IPS-NIHi7 (cell line): ENCODE results near the gene AGPS.
A peak's percentile ranks its signal among the peaks of the same experiment; 100 is the strongest.
"Not testable (repeated sequence)": the region's sequence is repeated elsewhere in the genome, so short reads cannot be mapped to it uniquely, and the experiment has no call there.

Experiments
- DNase-seq: peaks from one replicate; pipeline ENCODE4 v3.0.0; 2012; ENCODE audit warnings: mixed read lengths; ENCODE audit errors: extremely low spot score

The AGPS gene

GRCh38 chr2:177392373-177393202 lies at the start of gene AGPS:
Gene AGPS (plus strand): TSS chr2:177392773. CDS start chr2:177392790, 17 bp downstream.
- peak; percentile 87 for DNase-seq

DNA sequence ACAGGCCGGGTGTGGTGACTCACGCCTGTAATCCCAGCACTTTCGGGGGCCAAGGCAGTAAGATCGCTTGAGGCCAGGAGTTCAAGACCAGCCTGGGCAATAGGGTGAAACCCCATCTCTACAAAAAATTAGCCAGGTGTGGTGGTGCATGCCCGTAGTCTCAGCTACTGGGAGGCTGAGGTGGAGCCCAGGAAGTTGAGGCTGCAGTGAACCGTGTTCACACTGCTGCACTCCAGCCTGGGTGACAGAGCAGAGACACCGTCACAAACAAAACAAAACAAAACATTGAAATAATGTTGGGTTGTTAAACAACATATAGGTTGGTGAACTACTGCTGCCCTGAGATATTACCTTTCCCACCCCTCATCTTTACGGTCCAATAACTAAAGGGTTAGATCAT lies 48.8 kb upstream of the AGPS start:
- DNase-seq: no peak

GRCh38 chr2:177344316-177344715 lies 48.3 kb upstream of the AGPS start:
- DNase-seq: no peak

DNA sequence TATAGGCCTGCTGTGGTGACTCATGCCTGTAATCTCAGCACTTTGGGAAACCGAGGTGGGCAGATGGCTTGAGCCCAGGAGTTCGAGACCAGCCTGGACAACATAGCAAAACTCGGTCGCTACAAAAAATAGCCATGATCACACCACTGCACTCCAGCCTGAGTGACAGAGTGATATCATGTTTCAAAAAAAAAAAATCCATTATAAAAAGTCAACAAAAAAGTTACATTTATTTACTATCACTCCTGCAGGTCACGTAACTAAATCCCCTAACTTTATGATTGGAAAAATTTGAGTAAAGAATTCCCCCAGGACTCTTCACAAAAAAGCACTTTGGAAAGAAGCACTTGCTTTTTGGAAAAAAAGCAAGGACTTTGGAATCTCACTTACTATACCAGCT lies 46.4 kb upstream of the AGPS start:
- DNase-seq: no peak

DNA sequence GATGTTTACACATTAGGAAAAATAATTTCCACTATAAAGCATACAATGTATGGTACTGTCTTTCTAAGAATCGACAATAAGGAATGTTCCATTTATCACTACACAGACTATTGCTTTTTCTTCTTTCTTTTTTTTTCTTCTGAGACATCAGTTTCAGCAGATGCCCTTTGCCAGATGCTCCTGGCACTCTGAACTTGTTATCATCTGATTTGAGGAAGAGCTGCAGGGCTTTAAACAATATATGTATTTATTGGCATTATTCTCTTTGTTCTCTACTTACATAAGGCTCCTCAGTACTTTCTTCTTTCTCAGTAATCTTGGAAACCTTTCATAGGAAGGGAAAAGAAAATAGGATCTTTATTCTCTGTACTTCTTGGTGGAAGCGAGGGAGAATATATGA lies 45.0 kb upstream of the AGPS start:
- DNase-seq: no peak

DNA sequence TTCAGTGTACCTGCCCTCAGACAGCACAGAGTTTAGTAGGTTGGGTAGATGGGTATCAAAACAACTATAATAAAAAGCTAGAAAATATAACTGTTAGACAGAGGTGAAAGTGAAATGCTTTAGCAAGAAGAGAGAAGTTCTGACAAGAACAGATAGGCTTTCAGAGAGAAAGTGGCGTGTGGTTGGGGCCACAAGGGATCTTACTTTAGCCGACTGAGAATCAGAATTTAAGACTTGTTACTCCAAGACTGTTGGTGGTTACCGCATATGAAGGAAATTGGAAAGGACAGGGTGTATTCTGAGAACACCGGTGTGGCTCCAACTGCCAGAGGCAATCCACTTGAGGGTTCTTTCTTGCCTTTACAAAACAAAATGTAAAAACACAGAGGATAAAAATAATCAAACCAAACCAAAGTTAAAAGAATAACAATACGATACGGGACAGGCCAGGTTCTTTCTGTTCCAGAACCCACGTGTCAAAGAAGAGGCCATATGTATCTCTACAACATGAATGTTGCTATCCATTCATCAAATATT lies 44.4 kb upstream of the AGPS start:
- no peak for DNase-seq

- DNase-seq: no peak
Observed at GRCh38 chr2:177348733-177349693, 43.6 kb upstream of the AGPS start.

- DNase-seq: not testable (repeated sequence)
Observed at GRCh38 chr2:177350624-177351023, 41.9 kb upstream of the AGPS start.

DNA sequence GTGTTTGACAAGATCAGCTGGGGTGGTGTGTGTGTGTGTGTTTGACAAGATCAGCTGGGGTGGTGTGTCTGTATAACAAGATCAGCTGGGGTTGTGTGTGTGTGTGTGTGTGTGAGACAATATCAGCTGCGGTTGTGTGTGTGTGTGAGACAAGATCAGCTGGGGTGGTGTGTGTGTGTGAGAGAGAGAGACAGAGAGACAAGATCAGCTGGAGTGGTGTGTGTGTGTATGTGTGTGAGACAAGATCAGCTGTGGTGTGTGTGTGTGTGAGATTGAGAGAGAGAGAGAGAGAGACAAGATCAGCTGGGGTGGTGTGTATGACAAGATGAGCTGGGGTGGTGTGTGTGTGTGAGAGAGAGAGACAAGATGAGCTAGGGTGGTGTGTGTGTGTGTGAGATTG lies 41.5 kb upstream of the AGPS start:
- not testable (repeated sequence) for DNase-seq

DNA sequence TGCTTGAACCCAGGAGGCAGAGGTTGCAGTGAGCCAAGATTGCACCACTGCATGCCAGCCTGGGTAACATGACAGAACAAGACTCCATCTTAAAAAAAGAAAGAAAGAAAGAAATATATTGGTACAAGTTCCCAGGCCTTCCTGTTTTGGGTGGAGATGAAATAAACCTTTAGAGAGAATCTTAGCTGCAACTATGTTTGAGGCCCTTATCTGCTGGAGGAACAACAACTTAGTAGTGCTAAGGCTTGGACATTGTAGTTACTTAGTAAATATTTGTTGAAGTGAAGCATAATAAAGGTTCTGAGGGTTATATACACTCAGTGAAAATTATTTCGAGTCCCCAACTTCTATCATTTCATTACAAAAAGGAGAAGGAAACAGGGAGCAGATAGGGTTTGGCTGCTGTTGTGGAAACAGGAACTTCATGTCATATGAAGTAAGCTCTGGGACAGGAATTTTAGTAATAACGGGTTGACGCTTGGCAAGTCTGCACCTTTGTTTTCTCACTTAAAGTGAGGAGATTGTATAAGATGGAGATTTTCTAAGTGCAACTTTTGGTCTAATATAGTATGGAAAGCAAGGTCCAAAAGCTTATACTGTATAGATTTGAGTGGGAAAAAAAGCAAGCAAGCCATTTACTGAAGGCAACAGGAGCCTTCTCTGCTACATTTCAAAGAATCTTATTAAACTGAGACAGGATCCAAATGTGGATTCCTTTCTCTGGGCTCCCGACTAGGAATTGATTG lies 40.0 kb upstream of the AGPS start:
- DNase-seq: no peak

DNA sequence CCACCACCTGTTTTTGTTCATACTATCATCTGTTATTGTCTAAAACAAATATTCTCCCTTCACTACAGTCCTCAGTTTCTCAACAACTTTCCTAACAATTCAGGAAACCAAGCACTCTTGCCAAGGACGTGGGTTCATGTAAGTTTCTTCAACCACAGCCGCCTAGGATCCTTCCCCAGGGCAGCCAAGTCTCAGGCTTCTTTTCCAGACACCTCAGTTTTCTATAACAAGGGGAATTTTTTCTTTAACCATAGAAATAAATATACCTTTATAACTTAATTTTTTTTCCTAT lies 39.4 kb upstream of the AGPS start:
- no peak for DNase-seq

DNA sequence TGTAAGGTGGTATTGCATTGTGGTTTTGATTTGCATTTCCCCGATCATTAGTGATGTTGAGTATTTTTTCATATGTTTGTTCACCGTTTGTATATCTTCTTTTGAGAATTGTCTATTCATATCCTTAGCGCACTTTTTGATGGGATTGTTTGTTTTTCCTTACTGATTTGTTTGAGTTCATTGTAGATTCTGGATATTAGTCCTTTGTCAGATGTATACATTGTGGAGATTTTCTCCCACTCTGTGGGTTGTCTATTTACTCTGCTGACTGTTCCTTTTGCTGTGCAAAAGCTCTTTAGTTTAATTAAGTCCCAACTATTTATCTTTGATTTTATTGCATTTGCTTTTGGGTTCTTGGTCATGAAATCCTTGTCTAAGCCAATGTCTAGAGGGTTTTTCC lies 38.0 kb upstream of the AGPS start:
- DNase-seq: not testable (repeated sequence)

DNA sequence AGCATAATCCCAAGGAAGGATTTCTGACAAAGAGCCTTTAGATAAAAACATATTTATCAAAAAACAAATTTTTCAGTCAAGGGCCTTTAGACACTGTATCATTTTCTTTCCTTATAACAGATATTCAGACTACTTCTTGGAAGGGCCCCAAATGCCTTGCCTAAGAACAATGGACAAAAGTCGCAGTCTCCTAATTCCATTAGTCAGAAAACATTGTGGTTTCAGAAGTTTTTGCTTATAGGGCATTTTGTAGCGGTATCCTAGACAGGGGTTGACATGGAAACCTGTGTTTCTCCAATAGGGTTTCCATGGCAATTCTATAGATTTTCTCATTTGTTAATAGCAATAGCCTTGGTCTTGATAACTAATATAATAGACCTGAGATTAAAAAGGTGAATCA lies 36.7 kb upstream of the AGPS start:
- DNase-seq: no peak

GRCh38 chr2:177359836-177360595 lies 32.6 kb upstream of the AGPS start:
- no peak for DNase-seq

GRCh38 chr2:177362499-177362898 lies 30.1 kb upstream of the AGPS start:
- DNase-seq: no peak

DNA sequence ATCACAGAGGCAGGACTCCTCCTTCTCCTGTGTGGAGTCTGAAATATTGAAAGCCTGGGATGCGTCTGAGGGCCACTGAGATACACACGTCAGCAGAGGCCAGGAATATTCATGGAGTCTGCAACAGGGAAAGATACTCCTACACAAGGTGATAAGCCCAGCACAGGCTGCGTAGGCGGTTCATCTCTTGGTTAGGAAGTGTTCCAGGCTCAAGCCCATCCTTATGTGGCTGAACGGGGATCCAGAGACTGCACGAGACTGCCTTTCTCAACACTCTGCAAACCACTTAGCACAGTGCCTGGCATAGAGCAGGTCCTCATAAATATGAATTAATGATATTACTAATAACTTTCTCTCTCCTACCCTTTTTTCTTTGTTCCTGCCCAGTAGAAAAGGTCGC lies 29.2 kb upstream of the AGPS start:
- no peak for DNase-seq

DNA sequence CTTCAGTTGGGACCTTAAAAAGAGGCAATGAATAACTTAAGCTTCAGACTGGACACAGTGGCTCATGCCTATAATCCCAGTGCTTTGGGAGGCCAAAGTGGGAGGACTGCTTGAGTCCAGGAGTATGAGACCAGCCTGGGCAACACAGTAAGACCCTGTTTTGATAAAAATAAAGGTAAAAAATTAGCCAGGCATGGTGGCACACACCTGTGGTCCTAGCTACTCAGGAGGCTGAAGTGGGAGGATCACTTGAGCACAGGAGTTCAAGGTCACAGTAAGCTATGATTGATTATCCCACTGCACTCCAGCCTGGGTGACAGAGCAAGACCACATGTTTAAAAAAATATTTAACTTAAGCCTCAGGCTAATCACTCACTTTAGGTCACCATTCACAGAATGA lies 26.8 kb upstream of the AGPS start:
- DNase-seq: not testable (repeated sequence)

GRCh38 chr2:177368023-177368422 lies 24.6 kb upstream of the AGPS start:
- not testable (repeated sequence) for DNase-seq

GRCh38 chr2:177379354-177379753 lies 13.2 kb upstream of the AGPS start:
- DNase-seq: no peak

DNA sequence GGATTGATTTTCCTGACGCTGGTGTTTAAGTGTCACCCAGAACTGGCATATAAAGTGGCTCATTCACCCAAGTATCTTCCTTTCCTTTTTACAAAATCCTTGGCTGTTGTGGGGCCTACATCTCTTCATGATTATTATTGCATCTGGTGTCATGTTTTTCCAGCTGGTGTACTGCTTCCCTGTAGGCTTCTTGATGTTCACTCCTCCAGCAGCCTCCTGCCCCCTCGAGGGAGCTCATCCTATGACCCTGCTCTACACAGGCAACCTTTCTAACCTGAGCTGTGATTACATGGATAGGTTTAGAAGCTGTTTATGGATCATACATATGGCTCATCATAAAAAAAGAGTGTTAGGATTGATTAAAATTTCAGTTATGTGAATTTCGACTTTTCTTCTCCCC lies 12.4 kb upstream of the AGPS start:
- no peak for DNase-seq

- no peak for DNase-seq
Observed at GRCh38 chr2:177383935-177384334, 8.6 kb upstream of the AGPS start.
